ENCODE results near the gene PRF1. TPM values are rescaled to one million over a fixed set of nuclear protein-coding genes. Genes with fewer than 3 reads are reported as not detected.

PRF1 gene
- total RNA-seq, 2 donors from 2014 or later = 0.96 to 1.3 TPM

- Histone ChIP-seq H3K27me3 (no peaks in the 10 kb centered on the region), H3K27ac (no peak overlapping the region), H3K4me3 (no peak overlapping the region), H3K9ac (ENCODE audit: low read depth in 2 of 2, low read length in 2 of 2) (no peak overlapping the region), H3K9me3 (no peaks in the 10 kb centered on the region), H3K36me3 (no peaks in the 10 kb centered on the region), H3K4me1 (no peaks in the 10 kb centered on the region)
- TF ChIP-seq, protein P1, sequence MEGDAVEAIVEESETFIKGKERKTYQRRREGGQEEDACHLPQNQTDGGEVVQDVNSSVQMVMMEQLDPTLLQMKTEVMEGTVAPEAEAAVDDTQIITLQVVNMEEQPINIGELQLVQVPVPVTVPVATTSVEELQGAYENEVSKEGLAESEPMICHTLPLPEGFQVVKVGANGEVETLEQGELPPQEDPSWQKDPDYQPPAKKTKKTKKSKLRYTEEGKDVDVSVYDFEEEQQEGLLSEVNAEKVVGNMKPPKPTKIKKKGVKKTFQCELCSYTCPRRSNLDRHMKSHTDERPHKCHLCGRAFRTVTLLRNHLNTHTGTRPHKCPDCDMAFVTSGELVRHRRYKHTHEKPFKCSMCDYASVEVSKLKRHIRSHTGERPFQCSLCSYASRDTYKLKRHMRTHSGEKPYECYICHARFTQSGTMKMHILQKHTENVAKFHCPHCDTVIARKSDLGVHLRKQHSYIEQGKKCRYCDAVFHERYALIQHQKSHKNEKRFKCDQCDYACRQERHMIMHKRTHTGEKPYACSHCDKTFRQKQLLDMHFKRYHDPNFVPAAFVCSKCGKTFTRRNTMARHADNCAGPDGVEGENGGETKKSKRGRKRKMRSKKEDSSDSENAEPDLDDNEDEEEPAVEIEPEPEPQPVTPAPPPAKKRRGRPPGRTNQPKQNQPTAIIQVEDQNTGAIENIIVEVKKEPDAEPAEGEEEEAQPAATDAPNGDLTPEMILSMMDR (IDR thresholded peaks at IDR 0.05) = no peak
- peak; percentile 40 for DNase-seq
- intact Hi-C loops (cut with DNase I) = no loop called here
Measured at GRCh38 chr10:70575874-70576802, 26.4 kb downstream of the PRF1 start.

- no peak overlapping the region for H3K4me3 ChIP-seq
- TF ChIP-seq, protein P1 (IDR thresholded peaks at IDR 0.05) = no peak
- H3K27me3 ChIP-seq = no peaks in the 10 kb centered on the region
- no peaks in the 10 kb centered on the region for H3K4me1 ChIP-seq
- no peak for DNase-seq
- H3K36me3 ChIP-seq = no peaks in the 10 kb centered on the region
- intact Hi-C loops (cut with DNase I) = no loop called here
- no peak overlapping the region for H3K9ac ChIP-seq (ENCODE audit: low read depth in 2 of 2, low read length in 2 of 2)
- H3K9me3 ChIP-seq = no peaks in the 10 kb centered on the region
- H3K27ac ChIP-seq = no peak overlapping the region
Measured at GRCh38 chr10:70575486-70575873, 27.1 kb downstream of the PRF1 start.

- Histone ChIP-seq H3K9me3 (no peaks in the 10 kb centered on the region), H3K9ac (ENCODE audit: low read depth in 2 of 2, low read length in 2 of 2) (no peak overlapping the region)
- DNase-seq = no peak
Measured at GRCh38 chr10:70573599-70574506, 28.7 kb downstream of the PRF1 start.

GRCh38 chr10:70571636-70572439 is 30.7 kb downstream of the PRF1 start:
- DNase-seq = no peak
- TF ChIP-seq, protein P1 (IDR thresholded peaks at IDR 0.05) = no peak
- H3K27ac ChIP-seq = no peak overlapping the region
- no peak overlapping the region for H3K4me3 ChIP-seq
- no peaks in the 10 kb centered on the region for H3K36me3 ChIP-seq
- no peaks in the 10 kb centered on the region for H3K9me3 ChIP-seq
- H3K4me1 ChIP-seq = no peaks in the 10 kb centered on the region
- intact Hi-C loops (cut with DNase I) = no loop called here
- no peaks in the 10 kb centered on the region for H3K27me3 ChIP-seq
- no peak overlapping the region for H3K9ac ChIP-seq (ENCODE audit: low read depth in 2 of 2, low read length in 2 of 2)

More at GRCh38 chr10:70573599-70574506, 28.7 kb downstream of the PRF1 start:
- TF ChIP-seq, protein P1 (IDR thresholded peaks at IDR 0.05) = no peak
- no peak overlapping the region for H3K27ac ChIP-seq
- no peaks in the 10 kb centered on the region for H3K4me1 ChIP-seq
- H3K4me3 ChIP-seq = no peak overlapping the region
- H3K36me3 ChIP-seq = no peaks in the 10 kb centered on the region
- H3K27me3 ChIP-seq = no peaks in the 10 kb centered on the region
- intact Hi-C loops (cut with DNase I) = no loop called here

DNA sequence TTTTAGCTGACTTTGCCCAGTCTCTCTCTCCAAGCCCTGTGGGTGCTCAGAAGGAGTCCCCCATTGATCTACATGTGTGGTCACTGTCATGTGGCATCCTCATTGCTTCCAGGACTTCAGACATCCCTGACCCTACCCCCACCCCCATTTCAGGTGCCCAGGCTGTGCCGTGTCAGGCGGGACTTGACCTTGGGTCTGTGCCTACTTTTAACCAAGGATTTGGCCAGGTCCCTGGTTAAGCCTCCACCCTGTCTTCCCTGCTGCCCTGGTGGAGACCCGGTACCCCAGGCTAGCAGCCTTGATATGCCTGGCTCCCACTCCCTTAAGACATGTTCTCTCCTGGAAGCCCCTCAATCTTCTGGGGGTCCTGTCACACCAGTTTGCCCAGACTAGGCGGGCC is 31.3 kb downstream of the PRF1 start:
- TF ChIP-seq, protein P1 (IDR thresholded peaks at IDR 0.05) = no peak
- Histone ChIP-seq H3K27me3 (no peaks in the 10 kb centered on the region), H3K4me3 (no peak overlapping the region), H3K27ac (no peak overlapping the region), H3K9me3 (no peaks in the 10 kb centered on the region), H3K4me1 (no peaks in the 10 kb centered on the region), H3K36me3 (no peaks in the 10 kb centered on the region), H3K9ac (ENCODE audit: low read depth in 2 of 2, low read length in 2 of 2) (no peak overlapping the region)
- DNase-seq = no peak
- intact Hi-C loops (cut with DNase I) = no loop called here
